Neural progenitor cell (in vitro differentiated cells): Measurements from ENCODE around the gene MACROD2. TPM values are rescaled to one million over a fixed set of nuclear protein-coding genes. Genes with fewer than 3 reads are reported as not detected.

ENCODE experiments used
- DNase-seq: peaks from one replicate; pipeline ENCODE4 v3.0.0-alpha.2; 2016; ENCODE audit warnings: low spot score
- H2AFZ ChIP-seq: fragments of 200-600 bp; sonication (generic); replicated peaks from 2 replicates; pipeline ENCODE4 v1.6.1; 2016; ENCODE audit warnings: antibody characterized with exemption
- H3F3A ChIP-seq: fragments of 200-600 bp; sonication (generic); 2 replicates; pipeline ENCODE4 v1.6.1; 2016; ENCODE audit warnings: antibody characterized with exemption, low read depth
- H3K27ac ChIP-seq: fragments of 200-600 bp; sonication (generic); 2 replicates; pipeline ENCODE4 v1.5.1; 2016; ENCODE audit warnings: mild to moderate bottlenecking
- H3K27me3 ChIP-seq: fragments of 200-600 bp; sonication (generic); 2 replicates; pipeline ENCODE4 v1.6.1; 2016; ENCODE audit warnings: mild to moderate bottlenecking, moderate library complexity
- H3K36me3 ChIP-seq: fragments of 200-600 bp; sonication (generic); 2 replicates; pipeline ENCODE4 v1.5.1; 2016
- H3K4me1 ChIP-seq: fragments of 200-600 bp; sonication (generic); 2 replicates; pipeline ENCODE4 v1.6.1; 2016; ENCODE audit warnings: mixed run types
- H3K4me2 ChIP-seq: fragments of 200-600 bp; sonication (generic); 2 replicates; pipeline ENCODE4 v1.6.1; 2016
- H3K4me3 ChIP-seq: fragments of 200-600 bp; sonication (generic); 2 replicates; pipeline ENCODE4 v1.5.1; 2016
- H3K79me2 ChIP-seq: fragments of 200-600 bp; sonication (generic); 2 replicates; pipeline ENCODE4 v1.6.1; 2016; ENCODE audit warnings: low read depth
- H3K9ac ChIP-seq: fragments of 200-600 bp; sonication (generic); 2 replicates; pipeline ENCODE4 v1.6.1; 2016
- H3K9me3 ChIP-seq: fragments of 200-600 bp; sonication (generic); 2 replicates; pipeline ENCODE4 v1.5.1; 2016; ENCODE audit warnings: low read depth
- H4K20me1 ChIP-seq: fragments of 200-600 bp; sonication (generic); 2 replicates; pipeline ENCODE4 v1.6.1; 2016; ENCODE audit warnings: low read depth
- H3K27ac Mint-ChIP-seq: 3 replicates; pipeline ENCODE4 v1.8.0; 2021; ENCODE audit warnings: mixed read lengths
- H3K27me3 Mint-ChIP-seq: 2 replicates; pipeline ENCODE4 v1.8.0; 2022; ENCODE audit warnings: low read depth, mild to moderate bottlenecking, inconsistent platforms, moderate library complexity, mixed read lengths; ENCODE audit not compliant: insufficient read depth
- H3K36me3 Mint-ChIP-seq: 3 replicates; pipeline ENCODE4 v1.8.0; 2021; ENCODE audit warnings: mixed read lengths
- H3K4me1 Mint-ChIP-seq: 3 replicates; pipeline ENCODE4 v1.8.0; 2021; ENCODE audit warnings: mixed read lengths
- H3K4me3 Mint-ChIP-seq: 3 replicates; pipeline ENCODE4 v1.8.0; 2021; ENCODE audit warnings: mild to moderate bottlenecking, moderate library complexity, mixed read lengths
- H3K9me3 Mint-ChIP-seq: 3 replicates; pipeline ENCODE4 v1.8.0; 2020; ENCODE audit warnings: mixed read lengths
- CTCF ChIP-seq: fragments of 200-600 bp; sonication (generic); IDR thresholded peaks from 2 replicates; pipeline ENCODE4 v1.5.1; 2017; ENCODE audit warnings: antibody characterized with exemption, mild to moderate bottlenecking
- EZH2 ChIP-seq: fragments of 200-600 bp; sonication (generic); IDR thresholded peaks from 2 replicates; pipeline ENCODE4 v1.6.1; 2017; ENCODE audit warnings: antibody characterized with exemption, mild to moderate bottlenecking, moderate library complexity
- EZH2phosphoT487 ChIP-seq: fragments of 200-600 bp; sonication (generic); IDR thresholded peaks from 2 replicates; pipeline ENCODE4 v1.6.1; 2017; ENCODE audit warnings: antibody characterized with exemption
- total RNA-seq: library from RNA; depleted of rRNA; stranded (reverse); fragments of >200 nt; gene quantifications from 2 replicates; pipeline ENCODE4 v1.2.3, GENCODE V29; 2015; ENCODE audit warnings: low replicate concordance

Gene MACROD2
- total RNA-seq, 1 donor from 2014 or later, result 11.9 TPM

GRCh38 chr20:14589383-14589782 is 594.1 kb downstream of the MACROD2 start:
- Mint-ChIP-seq H3K27me3 (no peaks in the 10 kb centered on the region), H3K4me1 (no peaks in the 10 kb centered on the region), H3K4me3 (no peak overlapping the region), H3K9me3 (peaks cover 2% of the 10 kb centered on the region), H3K36me3 (no peaks in the 10 kb centered on the region), H3K27ac (no peak overlapping the region)
- no peak for DNase-seq
- Histone ChIP-seq H3K9me3 (no peaks in the 10 kb centered on the region), H3K4me2 (no peak overlapping the region), H3K27me3 (no peaks in the 10 kb centered on the region), H3F3A (no peaks in the 10 kb centered on the region), H2AFZ (no peak overlapping the region), H4K20me1 (no peaks in the 10 kb centered on the region), H3K4me1 (peaks cover 6% of the 10 kb centered on the region), H3K79me2 (no peaks in the 10 kb centered on the region), H3K27ac (no peak overlapping the region), H3K9ac (no peak overlapping the region), H3K36me3 (no peaks in the 10 kb centered on the region), H3K4me3 (no peak overlapping the region)
- no peak for TF ChIP-seq CTCF
- no peak for TF ChIP-seq EZH2
- TF ChIP-seq EZH2phosphoT487, result no peak

- Histone ChIP-seq H4K20me1 (no peaks in the 10 kb centered on the region), H3K36me3 (no peaks in the 10 kb centered on the region), H3K4me3 (no peak overlapping the region), H2AFZ (no peak overlapping the region), H3K79me2 (no peaks in the 10 kb centered on the region), H3K27me3 (no peaks in the 10 kb centered on the region), H3K9ac (no peak overlapping the region), H3K9me3 (no peaks in the 10 kb centered on the region), H3K4me1 (peaks cover 23% of the 10 kb centered on the region), H3F3A (peaks cover 10% of the 10 kb centered on the region), H3K4me2 (no peak overlapping the region), H3K27ac (no peak overlapping the region)
- Mint-ChIP-seq H3K27ac (no peak overlapping the region), H3K9me3 (peaks cover 4% of the 10 kb centered on the region), H3K36me3 (no peaks in the 10 kb centered on the region), H3K4me3 (no peak overlapping the region), H3K27me3 (no peaks in the 10 kb centered on the region), H3K4me1 (peaks cover 14% of the 10 kb centered on the region)
- no peak for DNase-seq
- TF ChIP-seq CTCF, result no peak
- no peak for TF ChIP-seq EZH2
- no peak for TF ChIP-seq EZH2phosphoT487
Observed at GRCh38 chr20:14595051-14595450, 599.7 kb downstream of the MACROD2 start.

GRCh38 chr20:14597206-14597715 is 601.9 kb downstream of the MACROD2 start:
- Histone ChIP-seq H3K27me3 (no peaks in the 10 kb centered on the region), H3K4me3 (no peak overlapping the region), H3K27ac (no peak overlapping the region), H2AFZ (no peak overlapping the region), H3K9me3 (no peaks in the 10 kb centered on the region), H4K20me1 (no peaks in the 10 kb centered on the region), H3K9ac (no peak overlapping the region), H3K4me2 (no peak overlapping the region), H3K4me1 (peaks cover 29% of the 10 kb centered on the region), H3K36me3 (no peaks in the 10 kb centered on the region), H3F3A (peaks cover 10% of the 10 kb centered on the region), H3K79me2 (no peaks in the 10 kb centered on the region)
- H3K4me3 Mint-ChIP-seq, result no peak overlapping the region
- H3K27ac Mint-ChIP-seq, result no peak overlapping the region
- DNase-seq, result no peak
- no peaks in the 10 kb centered on the region for H3K36me3 Mint-ChIP-seq
- peaks cover 4% of the 10 kb centered on the region for H3K9me3 Mint-ChIP-seq
- no peak for TF ChIP-seq EZH2phosphoT487
- TF ChIP-seq CTCF, result no peak
- no peak for TF ChIP-seq EZH2
- no peaks in the 10 kb centered on the region for H3K27me3 Mint-ChIP-seq
- peaks cover 14% of the 10 kb centered on the region for H3K4me1 Mint-ChIP-seq
